Activated naive CD4-positive, alpha-beta T cell treated with anti-CD3 and anti-CD28 coated beads, Interleukin-2, amount 50 U/mL, for 72 hours (primary cell): Measurements from ENCODE around the gene KIF26B. TPM values are rescaled to one million over a fixed set of nuclear protein-coding genes. Genes with fewer than 3 reads are reported as not detected.

Experiments used
- ATAC-seq, 2 donors: fragments of 150-1000 bp; cut with Tn5 transposase; 2 replicates each; pipeline ENCODE4 v1.10.0; 2021; ENCODE audit warnings: mild to moderate bottlenecking in 2 of 2, moderate library complexity in 2 of 2
- DNase-seq, 2 donors: peaks; one replicate each; pipeline ENCODE4 v3.0.0; 2021 to 2022; ENCODE audit warnings: low spot score in 2 of 2
- H3K27ac Mint-ChIP-seq, 2 donors: one replicate each; pipeline ENCODE4 v1.8.0; 2022; ENCODE audit warnings: mild to moderate bottlenecking in 2 of 2, mixed read lengths in 2 of 2
- H3K36me3 Mint-ChIP-seq, 2 donors: one replicate each; pipeline ENCODE4 v1.8.0; 2022; ENCODE audit warnings: mixed read lengths in 2 of 2
- H3K9me3 Mint-ChIP-seq, 2 donors: one replicate each; pipeline ENCODE4 v1.8.0; 2022; ENCODE audit warnings: mixed read lengths in 2 of 2
- total RNA-seq, 2 donors: library from RNA; stranded (reverse); gene quantifications; one replicate each; pipeline ENCODE4 v1.2.3, GENCODE V29; 2022

Gene KIF26B
- total RNA-seq, 2 donors from 2014 or later, result 0.16 to 0.25 TPM

DNA sequence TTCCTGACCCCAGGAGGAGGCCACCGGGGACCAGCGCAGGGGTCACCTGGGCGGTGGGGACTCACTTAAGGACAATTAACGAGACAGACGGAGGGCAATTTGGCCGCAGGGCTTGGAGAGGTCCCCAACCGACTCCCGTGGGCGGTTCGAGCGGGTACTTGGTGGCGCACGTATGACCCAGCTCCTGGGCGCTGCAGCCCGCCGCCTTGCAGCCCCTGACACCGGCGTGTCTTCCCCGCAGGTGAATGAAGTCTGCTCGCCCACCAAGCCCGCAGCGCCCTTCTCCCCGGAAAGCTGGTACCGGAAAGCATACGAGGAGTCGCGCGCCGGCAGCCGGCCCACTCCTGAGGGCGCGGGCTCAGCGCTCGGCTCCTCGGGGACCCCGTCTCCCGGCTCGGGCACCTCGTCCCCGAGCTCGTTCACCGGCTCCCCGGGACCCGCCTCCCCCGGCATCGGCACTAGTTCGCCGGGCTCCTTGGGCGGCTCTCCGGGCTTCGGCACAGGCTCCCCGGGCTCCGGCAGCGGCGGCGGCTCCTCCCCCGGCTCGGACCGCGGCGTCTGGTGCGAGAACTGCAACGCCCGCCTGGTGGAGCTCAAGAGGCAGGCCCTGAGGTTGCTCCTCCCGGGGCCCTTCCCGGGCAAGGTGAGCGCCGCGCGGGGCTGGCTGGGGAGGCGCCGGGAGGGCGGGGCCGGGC lies 1.4 kb downstream of the KIF26B start:
- peaks cover 0 to 12% of the 10 kb centered on the region in 2 donors for H3K36me3 Mint-ChIP-seq
- H3K27ac Mint-ChIP-seq, result no peak overlapping the region
- H3K9me3 Mint-ChIP-seq, result peaks cover 3 to 5% of the 10 kb centered on the region in 2 donors
- ATAC-seq (peak; percentile 82 to 88), DNase-seq (peak; percentile 78 to 88)

DNA sequence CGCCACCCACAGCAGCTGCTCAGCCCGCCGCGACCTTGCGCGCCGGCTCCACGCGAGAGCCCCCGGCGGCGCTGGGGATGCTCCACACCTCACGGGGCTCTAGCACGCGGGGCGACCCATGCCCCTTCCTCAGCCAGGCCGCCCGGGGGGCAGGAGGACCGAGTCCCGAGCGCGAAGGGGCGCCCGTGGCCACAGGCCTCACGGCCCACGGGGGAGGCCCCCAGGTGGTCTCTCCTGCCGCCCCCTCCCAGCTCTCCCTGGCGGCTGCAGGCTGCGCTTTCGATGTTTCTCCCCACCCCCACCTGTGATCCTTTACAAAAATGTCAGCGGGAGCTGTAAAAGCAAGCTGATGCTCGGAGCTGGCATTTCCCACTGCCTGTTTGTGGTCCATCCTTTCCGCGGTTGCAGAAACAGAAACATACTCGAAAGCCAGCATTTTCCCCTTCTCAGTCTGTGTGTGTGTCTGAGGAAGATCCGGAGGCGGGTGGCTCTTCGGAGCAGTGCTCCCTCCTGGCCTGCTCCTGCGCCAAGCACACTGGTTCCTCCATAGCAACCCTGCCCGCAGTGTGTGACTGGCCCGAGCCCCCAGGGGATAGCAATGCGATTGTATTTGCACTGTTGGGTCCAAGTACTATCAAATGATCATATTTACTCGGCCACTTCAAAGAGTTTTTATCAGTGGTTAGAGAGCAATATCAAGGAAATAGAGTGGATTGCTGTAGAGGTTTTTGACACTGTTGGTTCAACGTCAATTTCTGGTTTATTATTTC lies 2.1 kb downstream of the KIF26B start:
- peaks cover 0 to 12% of the 10 kb centered on the region in 2 donors for H3K36me3 Mint-ChIP-seq
- peaks cover 3 to 5% of the 10 kb centered on the region in 2 donors for H3K9me3 Mint-ChIP-seq
- no peak overlapping the region for H3K27ac Mint-ChIP-seq
- ATAC-seq (peak in 1 of 2 donors; percentile 31), DNase-seq (peak in 1 of 2 donors; percentile 7)

GRCh38 chr1:245158913-245159312 lies 4.1 kb downstream of the KIF26B start:
- ATAC-seq (no peak), DNase-seq (no peak)
- H3K36me3 Mint-ChIP-seq, result peaks cover 0 to 12% of the 10 kb centered on the region in 2 donors
- H3K9me3 Mint-ChIP-seq, result peaks cover 3 to 5% of the 10 kb centered on the region in 2 donors
- no peak overlapping the region for H3K27ac Mint-ChIP-seq

GRCh38 chr1:245160288-245160687 lies 5.5 kb downstream of the KIF26B start:
- H3K27ac Mint-ChIP-seq, result no peak overlapping the region

DNA sequence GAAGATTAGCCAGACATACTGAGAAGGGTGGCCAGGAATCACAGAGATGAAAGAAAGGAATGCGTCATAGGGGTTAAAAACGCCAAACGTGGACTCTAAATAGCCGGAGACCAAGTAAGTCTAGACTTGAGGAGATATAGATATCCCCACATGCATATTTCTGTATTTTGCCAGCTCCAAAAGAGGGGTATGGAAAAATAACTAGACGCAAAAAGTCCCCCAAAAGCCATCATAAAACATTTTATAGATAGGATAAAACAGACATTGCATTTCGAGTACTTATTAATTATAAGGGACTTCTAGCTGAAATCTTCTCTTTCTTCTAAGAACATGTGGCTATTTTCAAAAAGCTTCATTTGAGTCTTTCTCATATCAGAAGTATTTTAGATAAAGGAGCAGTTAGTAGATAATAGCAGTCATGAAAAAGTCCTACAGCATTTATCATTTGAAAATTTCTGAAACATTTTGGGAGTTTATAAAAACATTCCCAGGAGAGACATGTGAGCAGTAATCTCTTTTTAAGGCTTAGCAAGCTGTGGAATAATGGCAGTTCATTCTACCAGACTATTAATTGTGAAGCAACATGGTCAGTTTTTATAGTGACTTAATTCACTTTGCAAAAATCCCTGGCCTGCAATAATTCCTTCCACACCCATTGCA lies 6.1 kb downstream of the KIF26B start:
- ATAC-seq (no peak), DNase-seq (no peak)
- Mint-ChIP-seq H3K36me3 (peaks cover 0 to 16% of the 10 kb centered on the region in 2 donors), H3K9me3 (peaks cover 3 to 5% of the 10 kb centered on the region in 2 donors), H3K27ac (no peak overlapping the region)

More at GRCh38 chr1:245160288-245160687, 5.5 kb downstream of the KIF26B start:
- Mint-ChIP-seq H3K9me3 (peaks cover 3 to 5% of the 10 kb centered on the region in 2 donors), H3K36me3 (peaks cover 0 to 16% of the 10 kb centered on the region in 2 donors)
- ATAC-seq (no peak), DNase-seq (no peak)

- Mint-ChIP-seq H3K27ac (no peak overlapping the region), H3K36me3 (peaks cover 0 to 16% of the 10 kb centered on the region in 2 donors), H3K9me3 (peaks cover 3 to 5% of the 10 kb centered on the region in 2 donors)
- ATAC-seq (no peak), DNase-seq (no peak)
Measured at GRCh38 chr1:245161866-245162265, 7.1 kb downstream of the KIF26B start.

DNA sequence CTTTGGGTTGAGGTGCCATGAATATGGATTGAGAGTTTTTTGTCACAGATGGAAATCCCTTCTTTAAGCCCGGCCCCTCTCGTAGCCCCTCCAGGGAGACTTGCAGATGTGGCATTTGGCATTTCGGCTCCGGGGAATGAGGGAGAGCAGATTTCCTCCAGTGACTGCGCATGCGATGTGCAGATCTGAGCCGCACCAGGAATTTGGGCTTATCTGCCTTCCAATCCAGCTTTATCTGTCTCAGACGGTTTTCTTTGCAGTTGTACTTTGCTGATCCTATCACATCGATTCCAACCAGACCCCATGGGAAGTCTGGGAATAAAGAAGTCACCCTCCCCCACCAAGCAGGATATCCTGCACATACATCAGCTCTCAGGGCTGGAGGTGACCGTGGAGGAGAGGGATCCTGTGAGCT lies 11.7 kb downstream of the KIF26B start:
- Mint-ChIP-seq H3K9me3 (no peaks in the 10 kb centered on the region), H3K36me3 (peaks cover 0 to 4% of the 10 kb centered on the region in 2 donors), H3K27ac (no peak overlapping the region)
- no peak for DNase-seq
- ATAC-seq, result no peak

DNA sequence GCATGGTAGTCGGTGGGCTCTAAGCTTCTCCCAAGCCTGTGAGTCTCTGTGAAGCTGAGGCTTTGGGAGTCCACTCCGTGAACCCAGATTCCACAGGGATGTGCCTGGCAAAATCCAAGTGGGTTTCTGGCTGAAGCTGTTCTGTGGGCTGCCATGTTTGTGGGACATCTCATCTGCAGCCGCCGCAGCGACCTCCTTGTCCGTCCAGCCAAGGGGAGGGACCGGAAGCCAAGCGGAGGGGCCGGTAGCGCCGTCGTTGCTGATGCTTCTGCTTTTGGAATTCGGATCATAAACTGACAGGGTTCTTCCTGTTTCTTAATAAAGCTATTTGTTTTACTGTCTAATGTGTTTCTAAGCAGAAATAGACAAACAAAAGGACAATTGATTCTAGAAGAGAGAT lies 13.3 kb downstream of the KIF26B start:
- no peaks in the 10 kb centered on the region for H3K9me3 Mint-ChIP-seq
- no peak overlapping the region for H3K27ac Mint-ChIP-seq
- ATAC-seq, result no peak
- H3K36me3 Mint-ChIP-seq, result peaks cover 0 to 4% of the 10 kb centered on the region in 2 donors
- no peak for DNase-seq

DNA sequence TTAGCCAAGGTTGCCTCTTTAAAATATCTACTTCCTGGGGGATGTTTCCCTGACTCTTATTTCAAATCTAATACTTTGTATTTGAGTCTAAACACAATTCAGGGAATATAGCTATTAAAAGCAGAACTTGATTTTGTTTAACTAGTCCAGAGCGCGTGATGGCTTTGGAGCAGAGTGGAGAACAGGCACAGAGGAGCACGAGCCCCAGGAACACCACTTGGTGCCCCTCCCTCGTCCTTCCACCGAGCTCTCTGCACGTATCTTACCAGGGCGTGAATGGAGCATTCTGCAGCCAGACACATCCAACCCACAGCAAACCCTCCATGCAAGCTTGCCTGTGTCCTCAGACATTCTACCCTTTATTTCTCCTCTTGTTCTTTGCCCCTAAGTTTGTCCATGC lies 14.1 kb downstream of the KIF26B start:
- no peak for DNase-seq
- no peaks in the 10 kb centered on the region for H3K9me3 Mint-ChIP-seq
- H3K27ac Mint-ChIP-seq, result no peak overlapping the region
- ATAC-seq, result no peak
- H3K36me3 Mint-ChIP-seq, result peaks cover 0 to 4% of the 10 kb centered on the region in 2 donors

DNA sequence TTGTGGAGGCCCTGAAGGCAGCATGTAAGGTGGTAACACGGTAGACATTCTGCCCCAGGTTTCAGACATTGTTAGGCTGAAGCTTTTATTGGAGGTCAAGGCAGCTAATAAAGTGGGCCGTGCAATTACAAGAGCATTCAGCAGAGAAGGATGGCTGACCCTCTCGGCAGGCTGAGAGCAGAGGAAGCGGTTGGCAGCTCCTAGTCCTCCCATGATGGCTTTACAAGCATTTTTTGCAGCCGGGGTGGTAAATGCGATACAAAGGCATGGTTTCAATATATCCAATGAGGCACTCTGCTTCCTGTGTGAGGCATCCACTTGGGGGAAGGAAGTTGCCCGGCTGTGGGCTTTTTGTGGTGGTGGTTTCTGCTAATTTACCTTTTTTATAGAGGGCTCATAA lies 14.6 kb downstream of the KIF26B start:
- Mint-ChIP-seq H3K36me3 (peaks cover 0 to 2% of the 10 kb centered on the region in 2 donors), H3K9me3 (no peaks in the 10 kb centered on the region), H3K27ac (no peak overlapping the region)
- ATAC-seq, result no peak
- no peak for DNase-seq

GRCh38 chr1:245172026-245172425 lies 17.2 kb downstream of the KIF26B start:
- Mint-ChIP-seq H3K36me3 (no peaks in the 10 kb centered on the region), H3K9me3 (no peaks in the 10 kb centered on the region), H3K27ac (no peak overlapping the region)
- DNase-seq (no peak), ATAC-seq (no peak)

- Mint-ChIP-seq H3K9me3 (no peaks in the 10 kb centered on the region), H3K36me3 (no peaks in the 10 kb centered on the region), H3K27ac (no peak overlapping the region)
- DNase-seq (no peak), ATAC-seq (no peak)
Measured at GRCh38 chr1:245172829-245173228, 18.0 kb downstream of the KIF26B start.

DNA sequence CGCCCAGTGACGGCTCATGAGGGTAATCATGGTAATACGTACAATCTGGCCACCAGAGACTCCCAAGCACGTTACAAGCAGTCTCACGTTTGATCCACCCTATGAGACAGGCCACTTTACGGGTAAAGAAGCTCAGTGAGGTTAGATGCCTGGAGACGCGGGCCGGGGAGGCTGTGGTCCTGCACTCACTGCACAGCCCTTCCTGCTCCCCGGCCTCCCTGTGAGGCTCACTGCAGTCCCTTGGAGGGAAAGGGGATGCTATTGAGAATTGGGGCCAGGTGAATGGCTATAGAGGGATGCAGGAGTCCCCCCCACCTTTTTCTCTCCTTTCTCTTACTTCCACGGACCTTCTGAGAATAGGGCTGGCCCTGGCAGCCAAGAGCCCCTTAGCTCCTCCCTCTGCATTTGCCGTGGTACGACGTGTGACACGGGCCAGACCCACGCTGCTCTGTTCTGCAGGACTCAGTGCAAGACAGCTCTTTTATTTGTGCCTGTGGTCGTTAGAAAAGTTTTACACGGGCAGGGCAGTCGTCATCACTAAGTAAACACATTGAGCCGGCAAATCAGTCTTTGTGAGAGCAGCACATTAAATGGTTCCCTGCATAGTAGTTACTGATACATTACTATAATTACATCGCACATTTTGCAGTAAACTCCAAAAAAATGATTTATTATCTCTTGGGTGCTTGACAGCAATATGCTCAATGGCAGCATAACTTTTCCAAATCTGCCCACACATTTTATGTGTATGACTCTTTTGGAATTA lies 18.8 kb downstream of the KIF26B start:
- ATAC-seq, result no peak
- no peaks in the 10 kb centered on the region for H3K9me3 Mint-ChIP-seq
- H3K27ac Mint-ChIP-seq, result no peak overlapping the region
- H3K36me3 Mint-ChIP-seq, result no peaks in the 10 kb centered on the region
- no peak for DNase-seq

GRCh38 chr1:245177071-245177900 lies 22.5 kb downstream of the KIF26B start:
- no peaks in the 10 kb centered on the region for H3K9me3 Mint-ChIP-seq
- H3K36me3 Mint-ChIP-seq, result no peaks in the 10 kb centered on the region
- no peak overlapping the region for H3K27ac Mint-ChIP-seq
- DNase-seq (no peak), ATAC-seq (no peak)

DNA sequence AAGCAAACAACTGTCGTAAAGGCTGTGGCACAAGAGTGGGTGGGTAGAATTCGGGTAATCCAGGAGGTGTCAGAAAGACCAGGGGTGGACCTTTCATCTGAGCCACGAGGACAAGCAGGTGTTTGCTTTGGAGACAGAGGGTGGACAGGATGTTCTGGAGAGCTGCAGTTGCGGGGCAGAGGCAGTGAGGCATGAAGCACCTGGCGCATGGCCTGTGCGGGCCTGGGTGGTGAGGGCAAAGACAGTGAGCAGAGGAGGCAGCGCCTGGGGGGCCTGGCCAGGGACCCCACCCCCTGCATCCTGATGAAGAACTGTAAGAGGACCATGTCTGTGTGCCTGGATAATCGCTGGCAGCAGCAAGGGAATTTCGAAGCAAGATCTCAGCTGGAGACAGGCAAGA lies 24.9 kb downstream of the KIF26B start:
- ATAC-seq (no peak), DNase-seq (no peak)
- no peaks in the 10 kb centered on the region for H3K9me3 Mint-ChIP-seq
- H3K27ac Mint-ChIP-seq, result peak overlapping the region in 1 of 2 donors; percentile 23
- H3K36me3 Mint-ChIP-seq, result no peaks in the 10 kb centered on the region
